ENCODE measurements around the gene MYH9.

GRCh38 chr22:36318442-36318841, 69.3 kb downstream of the MYH9 start:
- TF ChIP-seq CTCF (IDR thresholded peaks at IDR 0.05): no peak
- no peak for TF ChIP-seq POLR2A (IDR thresholded peaks at IDR 0.05)

All from esophagus squamous epithelium (tissue), 4 donors.